Measurements from ENCODE around the gene OGDH. TPM values are rescaled to one million over a fixed set of nuclear protein-coding genes. Genes with fewer than 3 reads are reported as not detected.

OGDH gene
- total and polyA plus RNA-seq, 10 of the 15 experiments (the other 5 are each of a cell fraction or from before 2014, with no cell fraction given), result 4.1 to 103 (median 48.4) TPM

- ChIA-PET RAD21 (ENCODE audit: unreplicated experiment) (no interaction called here), POLR2A (no interaction called here), CTCF (no interaction called here), SMC1A (ENCODE audit: uncharacterized antibody, unreplicated experiment) (no interaction called here)
- H3K79me2 ChIP-seq (ENCODE audit: control insufficient read depth, insufficient read depth, low read length), result no peaks in the 10 kb centered on the region
- intact Hi-C loops (cut with micrococcal nuclease; ENCODE audit: unreplicated experiment) (no loop called here), in situ Hi-C loops (cut with MboI) (no loop called here)
- ATAC-seq, result no peak
- no peaks in the 10 kb centered on the region for H3K27me3 ChIP-seq (replicated peaks in 1 of 2; ENCODE audit: control insufficient read depth in 2 of 2, insufficient read depth in 2 of 2, low read length in 1 of 2)
- H3K27ac ChIP-seq (ENCODE audit: control insufficient read depth, insufficient read depth), result no peak overlapping the region
- no peak for DNase-seq (ENCODE audit: low read depth, low spot score)
- H3K4me3 ChIP-seq, result no peak overlapping the region
- 100% methylated on average over 1 of the region's 1 CpG for WGBS (ENCODE audit: insufficient coverage, insufficient replicate concordance, low lambda C conversion rate, missing lambda C conversion rate)
- H3K9me3 ChIP-seq (replicated peaks; ENCODE audit: control insufficient read depth, insufficient read depth, low read length), result no peaks in the 10 kb centered on the region
- H3K9ac ChIP-seq (ENCODE audit: control insufficient read depth, insufficient read depth, low read length), result no peak overlapping the region
- BruUV-seq (replicated peaks), result no TSS peak
- FAIRE-seq, result no peak
- H3K4me2 ChIP-seq (ENCODE audit: control insufficient read depth, insufficient read depth), result no peak overlapping the region
- H2AFZ ChIP-seq (ENCODE audit: control insufficient read depth, low read depth, low read length), result no peak overlapping the region
- TF ChIP-seq ETV6 (conservative IDR thresholded peaks at IDR 0.05 in 1 of 2, IDR thresholded peaks at IDR 0.05 in 1 of 2; ENCODE audit: borderline replicate concordance in 1 of 2, low read depth in 1 of 2) (no peak), GATAD2B (conservative IDR thresholded peaks at IDR 0.05; ENCODE audit: low read depth) (no peak)
- no peaks in the 10 kb centered on the region for H4K20me1 ChIP-seq (ENCODE audit: control insufficient read depth, insufficient read depth)
- no peaks in the 10 kb centered on the region for H3K4me1 ChIP-seq (ENCODE audit: control insufficient read depth, insufficient read depth, low read length)
- peaks cover 10 to 20% of the 10 kb centered on the region in 2 experiments for H3K36me3 ChIP-seq (ENCODE audit: control insufficient read depth in 2 of 2, insufficient read depth in 2 of 2, low read length in 1 of 2)
Measured at GRCh38 chr7:44703921-44704320, 97.5 kb downstream of the OGDH start.

- Histone ChIP-seq H3K9ac (ENCODE audit: control insufficient read depth, insufficient read depth, low read length) (no peak overlapping the region), H3K4me1 (ENCODE audit: control insufficient read depth, insufficient read depth, low read length) (no peaks in the 10 kb centered on the region), H3K36me3 (ENCODE audit: control insufficient read depth in 2 of 2, insufficient read depth in 2 of 2, low read length in 1 of 2) (peaks cover 7 to 15% of the 10 kb centered on the region in 2 experiments), H2AFZ (ENCODE audit: control insufficient read depth, low read depth, low read length) (no peak overlapping the region), H3K27me3 (replicated peaks in 1 of 2; ENCODE audit: control insufficient read depth in 2 of 2, insufficient read depth in 2 of 2, low read length in 1 of 2) (no peaks in the 10 kb centered on the region), H3K4me3 (no peak overlapping the region), H3K79me2 (ENCODE audit: control insufficient read depth, insufficient read depth, low read length) (no peaks in the 10 kb centered on the region), H4K20me1 (ENCODE audit: control insufficient read depth, insufficient read depth) (no peaks in the 10 kb centered on the region), H3K4me2 (ENCODE audit: control insufficient read depth, insufficient read depth) (no peak overlapping the region), H3K9me3 (replicated peaks; ENCODE audit: control insufficient read depth, insufficient read depth, low read length) (no peaks in the 10 kb centered on the region), H3K27ac (ENCODE audit: control insufficient read depth, insufficient read depth) (no peak overlapping the region)
- DNase-seq (ENCODE audit: low read depth, low spot score) (no peak), ATAC-seq (no peak), FAIRE-seq (no peak)
- ChIA-PET SMC1A (ENCODE audit: uncharacterized antibody, unreplicated experiment) (interaction anchor here (0.6 to 1.5 kb wide), 2 partner anchors 67 to 221 kb away, joined by 3 read pairs; no protein-coding TSS in a partner anchor), POLR2A (interaction anchor here (0.7 kb wide), 1 partner anchor 123 kb away, joined by 9 read pairs; no protein-coding TSS in a partner anchor), RAD21 (ENCODE audit: unreplicated experiment) (no interaction called here), CTCF (interaction anchor here (1.4 kb wide), 1 partner anchor 67 kb away, joined by 3 read pairs; no protein-coding TSS in a partner anchor)
- WGBS (ENCODE audit: insufficient coverage, insufficient replicate concordance, low lambda C conversion rate, missing lambda C conversion rate), result 100% methylated on average over 3 of the region's 3 CpGs
- in situ Hi-C loops (cut with MboI), result no loop called here
- no peak for TF ChIP-seq IRF5 (IDR thresholded peaks at IDR 0.05; ENCODE audit: borderline replicate concordance)
- TF ChIP-seq TCF3 (IDR thresholded peaks at IDR 0.05; ENCODE audit: borderline replicate concordance, insufficient read depth, low read depth, low read length), result no peak
- no peak for TF ChIP-seq PAX5 (IDR thresholded peaks at IDR 0.05; ENCODE audit: borderline replicate concordance, low read depth, low read length)
- TF ChIP-seq STAT1 (conservative IDR thresholded peaks at IDR 0.05), result no peak
- no TSS peak for BruUV-seq (replicated peaks)
- intact Hi-C loops (cut with micrococcal nuclease; ENCODE audit: unreplicated experiment), result no loop called here
Measured at GRCh38 chr7:44705434-44705833, 99.0 kb downstream of the OGDH start.
